Immature natural killer cell (primary cell): ENCODE results near the gene GLT8D1. TPM values are rescaled to one million over a fixed set of nuclear protein-coding genes. Genes with fewer than 3 reads are reported as not detected.

Experiments
- DNase-seq, 3 donors: peaks; one replicate each; pipeline ENCODE4 v3.0.0; 2022; ENCODE audit warnings: mixed read lengths in 1 of 3
- H3K27ac Mint-ChIP-seq, 6 donors: one replicate each; pipeline ENCODE4 v1.8.0; 2020; ENCODE audit warnings: mixed read lengths in 6 of 6, mild to moderate bottlenecking in 5 of 6, inconsistent platforms in 4 of 6, moderate library complexity in 3 of 6
- H3K27me3 Mint-ChIP-seq, 3 donors: one replicate each; pipeline ENCODE4 v1.8.0; 2020 to 2021; ENCODE audit warnings: low read depth in 3 of 3, mild to moderate bottlenecking in 3 of 3, mixed read lengths in 3 of 3, moderate library complexity in 3 of 3, inconsistent platforms in 1 of 3
- H3K36me3 Mint-ChIP-seq, 3 donors: one replicate each; pipeline ENCODE4 v1.8.0; 2020; ENCODE audit warnings: mixed read lengths in 3 of 3, inconsistent platforms in 2 of 3, mild to moderate bottlenecking in 2 of 3
- H3K4me1 Mint-ChIP-seq, 2 donors: one replicate each; pipeline ENCODE4 v1.8.0; 2020; ENCODE audit warnings: inconsistent platforms in 2 of 2, mild to moderate bottlenecking in 2 of 2, mixed read lengths in 2 of 2, moderate library complexity in 1 of 2
- H3K4me3 Mint-ChIP-seq, 5 donors: one replicate each; pipeline ENCODE4 v1.8.0; 2020; ENCODE audit warnings: mild to moderate bottlenecking in 5 of 5, mixed read lengths in 5 of 5, inconsistent platforms in 3 of 5, moderate library complexity in 3 of 5
- H3K9me3 Mint-ChIP-seq, 6 donors: one replicate each; pipeline ENCODE4 v1.8.0; 2020; ENCODE audit warnings: mild to moderate bottlenecking in 6 of 6, mixed read lengths in 6 of 6, inconsistent platforms in 4 of 6, moderate library complexity in 3 of 6
- polyA plus RNA-seq, 3 donors: library from polyadenylated mRNA; unstranded; fragments of 300-500 nt; fragmentation: Illumina TruSeq; gene quantifications; one replicate each; pipeline ENCODE4 v1.2.3, GENCODE V29; 2021

The GLT8D1 gene
- polyA plus RNA-seq, 3 donors from 2014 or later: 72.7 to 81.9 (median 73.5) TPM

DNA sequence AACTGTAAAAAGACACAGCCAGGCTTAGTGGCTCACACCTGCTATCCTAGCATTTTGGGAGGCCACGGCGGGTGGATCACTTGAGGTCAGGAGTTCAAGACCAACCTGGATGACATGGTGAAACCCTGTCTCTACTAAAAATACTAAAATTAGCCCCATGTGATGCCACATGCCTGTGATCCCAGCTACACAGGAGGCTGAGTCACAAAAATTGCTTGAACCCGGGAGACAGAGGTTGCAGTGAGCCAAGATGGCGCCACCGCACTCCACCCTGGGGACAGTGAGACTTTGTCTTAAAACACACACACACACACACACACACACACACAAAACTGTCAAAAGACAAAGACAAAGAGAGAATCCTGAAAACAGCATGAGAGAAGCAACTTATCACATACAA lies 18.3 kb upstream of the GLT8D1 start:
- peaks cover 12 to 36% (median 29%) of the 10 kb centered on the region in 3 donors for H3K36me3 Mint-ChIP-seq
- peak overlapping the region in 1 of 6 donors; percentile 41 for H3K27ac Mint-ChIP-seq
- no peaks in the 10 kb centered on the region for H3K27me3 Mint-ChIP-seq
- no peak for DNase-seq
- peaks cover 18 to 20% of the 10 kb centered on the region in 2 donors for H3K4me1 Mint-ChIP-seq
- H3K9me3 Mint-ChIP-seq: peaks cover 1 to 8% (median 5%) of the 10 kb centered on the region in 6 donors
- no peak overlapping the region for H3K4me3 Mint-ChIP-seq

DNA sequence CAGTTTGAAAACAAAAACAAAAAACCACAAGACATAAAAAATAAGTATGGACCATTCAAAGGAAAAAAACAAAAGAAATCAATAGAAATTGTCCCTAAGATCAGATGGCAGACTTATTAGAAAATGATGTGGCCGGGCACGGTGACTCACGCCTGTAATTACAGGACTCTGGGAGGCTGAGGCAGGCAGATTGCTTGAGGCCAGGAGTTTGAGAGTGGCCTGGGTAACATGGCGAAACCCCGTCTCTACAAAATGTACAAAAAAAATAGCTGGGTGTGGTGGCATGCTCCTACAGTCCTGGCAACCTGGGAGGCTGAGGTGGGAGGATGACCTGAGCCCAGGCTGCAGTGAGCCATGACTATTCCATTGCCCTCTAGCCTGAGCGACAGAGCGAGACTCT lies 16.9 kb upstream of the GLT8D1 start:
- no peak overlapping the region for H3K4me3 Mint-ChIP-seq
- peaks cover 18 to 20% of the 10 kb centered on the region in 2 donors for H3K4me1 Mint-ChIP-seq
- H3K36me3 Mint-ChIP-seq: peaks cover 8 to 25% (median 19%) of the 10 kb centered on the region in 3 donors
- H3K27ac Mint-ChIP-seq: peak overlapping the region in 1 of 6 donors; percentile 27
- DNase-seq: no peak
- peaks cover 0 to 2% (median 0%) of the 10 kb centered on the region in 3 donors for H3K27me3 Mint-ChIP-seq
- peaks cover 0 to 3% (median 0%) of the 10 kb centered on the region in 6 donors for H3K9me3 Mint-ChIP-seq

- H3K27ac Mint-ChIP-seq: peak overlapping the region in 3 of 6 donors; percentile 27 to 64 (median 42)
- no peak overlapping the region for H3K4me3 Mint-ChIP-seq
- H3K36me3 Mint-ChIP-seq: peaks cover 8 to 20% (median 18%) of the 10 kb centered on the region in 3 donors
Observed at GRCh38 chr3:52721730-52722008, 16.1 kb upstream of the GLT8D1 start.

GRCh38 chr3:52721002-52721729 lies 15.6 kb upstream of the GLT8D1 start:
- no peak for DNase-seq
- H3K9me3 Mint-ChIP-seq: peaks cover 0 to 3% (median 0%) of the 10 kb centered on the region in 6 donors
- H3K4me1 Mint-ChIP-seq: peaks cover 18 to 20% of the 10 kb centered on the region in 2 donors
- H3K27ac Mint-ChIP-seq: peak overlapping the region; percentile 5 to 82 (median 73)
- peaks cover 13 to 24% (median 21%) of the 10 kb centered on the region in 3 donors for H3K36me3 Mint-ChIP-seq
- peaks cover 0 to 2% (median 0%) of the 10 kb centered on the region in 3 donors for H3K27me3 Mint-ChIP-seq
- peak overlapping the region in 4 of 5 donors; percentile 1 to 22 (median 8) for H3K4me3 Mint-ChIP-seq

More at GRCh38 chr3:52721730-52722008, 16.1 kb upstream of the GLT8D1 start:
- Mint-ChIP-seq H3K9me3 (peaks cover 0 to 3% (median 0%) of the 10 kb centered on the region in 6 donors), H3K4me1 (peaks cover 18 to 20% of the 10 kb centered on the region in 2 donors), H3K27me3 (peaks cover 0 to 2% (median 0%) of the 10 kb centered on the region in 3 donors)
- no peak for DNase-seq

DNA sequence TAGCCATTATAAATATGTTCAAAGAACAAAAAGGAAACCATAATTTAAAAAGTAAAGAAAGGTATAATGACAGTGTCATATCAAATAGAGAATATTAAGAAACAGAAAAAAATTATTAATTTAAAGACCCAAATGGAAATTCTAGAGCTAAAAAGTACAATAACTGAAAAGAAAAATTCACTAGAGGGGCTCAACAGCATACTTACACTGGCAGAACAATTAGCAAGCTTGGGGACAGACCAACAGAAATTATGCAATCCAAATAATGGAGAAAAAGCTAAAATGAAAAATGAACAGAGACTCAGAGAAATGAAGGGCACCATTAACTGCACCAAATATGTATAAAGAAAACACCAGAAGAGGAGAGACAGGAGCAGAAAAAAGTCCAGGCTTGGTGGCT lies 14.0 kb upstream of the GLT8D1 start:
- DNase-seq: no peak
- Mint-ChIP-seq H3K4me1 (peaks cover 18 to 20% of the 10 kb centered on the region in 2 donors), H3K27ac (peak overlapping the region in 1 of 6 donors; percentile 89), H3K9me3 (peaks cover 0 to 3% (median 0%) of the 10 kb centered on the region in 6 donors), H3K27me3 (peaks cover 0 to 2% (median 0%) of the 10 kb centered on the region in 3 donors), H3K36me3 (peaks cover 13 to 19% (median 17%) of the 10 kb centered on the region in 3 donors), H3K4me3 (no peak overlapping the region)

DNA sequence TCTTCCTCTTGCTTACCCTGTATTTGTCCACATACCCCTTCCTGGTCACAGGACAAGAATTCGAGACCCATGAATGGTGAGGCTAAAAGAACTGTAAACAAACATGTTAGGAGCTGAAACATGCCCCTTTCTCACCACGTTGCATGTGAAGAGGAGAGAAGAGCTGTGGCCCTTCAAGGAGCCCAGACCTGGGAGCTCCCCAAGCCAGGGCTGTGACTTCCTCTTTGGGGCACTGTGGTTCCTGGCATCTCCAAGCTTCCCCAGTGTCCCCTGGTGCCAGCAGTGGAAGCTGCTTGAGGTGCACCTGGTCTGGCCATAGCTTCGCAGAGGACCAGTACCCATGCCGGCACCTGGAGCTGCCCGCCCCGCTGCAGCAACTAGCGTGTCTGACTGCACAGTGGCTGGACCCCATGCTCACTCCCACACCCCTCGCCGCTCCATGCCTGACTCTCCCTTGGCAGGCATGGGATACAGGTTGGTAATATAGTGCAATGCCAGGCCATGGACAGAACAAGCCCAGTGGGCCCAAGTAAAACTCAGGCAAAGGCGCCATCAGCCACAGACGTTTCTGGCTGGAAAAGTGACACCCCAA lies 10.2 kb upstream of the GLT8D1 start:
- Mint-ChIP-seq H3K4me3 (no peak overlapping the region), H3K27me3 (peaks cover 0 to 4% (median 0%) of the 10 kb centered on the region in 3 donors), H3K4me1 (peaks cover 8 to 14% of the 10 kb centered on the region in 2 donors), H3K27ac (no peak overlapping the region), H3K9me3 (peaks cover 0 to under 1% (median 0%) of the 10 kb centered on the region in 6 donors), H3K36me3 (peaks cover 13 to 15% (median 13%) of the 10 kb centered on the region in 3 donors)
- no peak for DNase-seq

GRCh38 chr3:52714335-52715302 lies 9.0 kb upstream of the GLT8D1 start:
- Mint-ChIP-seq H3K36me3 (peaks cover 9 to 10% (median 10%) of the 10 kb centered on the region in 3 donors), H3K4me3 (no peak overlapping the region), H3K27me3 (peaks cover 0 to 4% (median 0%) of the 10 kb centered on the region in 3 donors), H3K9me3 (no peaks in the 10 kb centered on the region), H3K4me1 (peaks cover under 1 to 2% of the 10 kb centered on the region in 2 donors), H3K27ac (no peak overlapping the region)
- no peak for DNase-seq

GRCh38 chr3:52712291-52713212 lies 7.0 kb upstream of the GLT8D1 start:
- DNase-seq: no peak
- peaks cover 3 to 6% of the 10 kb centered on the region in 2 donors for H3K4me1 Mint-ChIP-seq
- H3K27ac Mint-ChIP-seq: peak overlapping the region in 2 of 6 donors; percentile 27 to 74
- no peak overlapping the region for H3K4me3 Mint-ChIP-seq
- H3K36me3 Mint-ChIP-seq: peaks cover 3 to 5% (median 4%) of the 10 kb centered on the region in 3 donors
- H3K27me3 Mint-ChIP-seq: peaks cover 0 to 2% (median 0%) of the 10 kb centered on the region in 3 donors
- H3K9me3 Mint-ChIP-seq: no peaks in the 10 kb centered on the region

GRCh38 chr3:52710512-52710911 lies 4.9 kb upstream of the GLT8D1 start:
- Mint-ChIP-seq H3K4me1 (peaks cover 18 to 20% of the 10 kb centered on the region in 2 donors), H3K27ac (no peak overlapping the region), H3K27me3 (peaks cover 0 to 4% (median 0%) of the 10 kb centered on the region in 3 donors), H3K9me3 (no peaks in the 10 kb centered on the region), H3K36me3 (no peaks in the 10 kb centered on the region), H3K4me3 (no peak overlapping the region)
- DNase-seq: no peak

DNA sequence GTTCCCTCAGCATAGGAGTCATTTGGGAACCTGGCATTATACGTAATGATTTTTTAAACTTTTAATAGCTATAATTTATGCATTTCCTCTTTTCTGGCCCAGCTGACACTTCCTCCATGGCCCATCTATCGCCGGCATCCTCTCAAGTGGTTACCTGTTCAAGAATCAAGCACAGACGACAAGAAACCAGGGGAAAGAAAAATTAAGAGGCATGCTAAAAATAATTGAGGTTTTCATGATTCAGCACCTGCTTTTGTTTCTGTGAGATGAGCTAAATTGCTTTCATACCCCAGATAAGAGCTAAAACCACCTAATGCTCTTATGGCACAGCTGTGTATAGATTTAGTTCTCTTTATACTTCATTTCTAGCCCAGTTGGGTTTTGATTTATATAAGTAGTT lies 2.0 kb upstream of the GLT8D1 start:
- DNase-seq: no peak
- Mint-ChIP-seq H3K36me3 (no peaks in the 10 kb centered on the region), H3K27ac (peak overlapping the region in 4 of 6 donors; percentile 39 to 81 (median 51)), H3K9me3 (no peaks in the 10 kb centered on the region), H3K27me3 (peaks cover 0 to 3% (median 0%) of the 10 kb centered on the region in 3 donors), H3K4me3 (peak overlapping the region; percentile 47 to 67 (median 63)), H3K4me1 (peaks cover 34 to 39% of the 10 kb centered on the region in 2 donors)

- peak overlapping the region; percentile 91 to 95 (median 94) for H3K27ac Mint-ChIP-seq
- no peaks in the 10 kb centered on the region for H3K36me3 Mint-ChIP-seq
- no peaks in the 10 kb centered on the region for H3K9me3 Mint-ChIP-seq
- peaks cover 34 to 39% of the 10 kb centered on the region in 2 donors for H3K4me1 Mint-ChIP-seq
- peak overlapping the region; percentile 93 to 95 (median 94) for H3K4me3 Mint-ChIP-seq
- peaks cover 0 to 3% (median 0%) of the 10 kb centered on the region in 3 donors for H3K27me3 Mint-ChIP-seq
- DNase-seq: no peak
Observed at GRCh38 chr3:52705438-52705687, 228 bp downstream of the GLT8D1 start.

- peaks cover 0 to 3% (median 0%) of the 10 kb centered on the region in 3 donors for H3K27me3 Mint-ChIP-seq
- H3K9me3 Mint-ChIP-seq: no peaks in the 10 kb centered on the region
- no peaks in the 10 kb centered on the region for H3K36me3 Mint-ChIP-seq
- H3K4me3 Mint-ChIP-seq: peak overlapping the region; percentile 93 to 95 (median 94)
- peaks cover 34 to 39% of the 10 kb centered on the region in 2 donors for H3K4me1 Mint-ChIP-seq
- H3K27ac Mint-ChIP-seq: peak overlapping the region; percentile 91 to 95 (median 94)
- no peak for DNase-seq
Observed at GRCh38 chr3:52704611-52705437, 767 bp downstream of the GLT8D1 start.
